GM21526 (cell line): ENCODE results near the gene LMBR1L.

Source experiments
- ATAC-seq: cut with Tn5 transposase; IDR thresholded peaks from one replicate; pipeline ENCODE4 v1.9.1; 2021; ENCODE audit warnings: moderate library complexity; ENCODE audit not compliant: unreplicated experiment, low FRiP score

The LMBR1L gene

DNA sequence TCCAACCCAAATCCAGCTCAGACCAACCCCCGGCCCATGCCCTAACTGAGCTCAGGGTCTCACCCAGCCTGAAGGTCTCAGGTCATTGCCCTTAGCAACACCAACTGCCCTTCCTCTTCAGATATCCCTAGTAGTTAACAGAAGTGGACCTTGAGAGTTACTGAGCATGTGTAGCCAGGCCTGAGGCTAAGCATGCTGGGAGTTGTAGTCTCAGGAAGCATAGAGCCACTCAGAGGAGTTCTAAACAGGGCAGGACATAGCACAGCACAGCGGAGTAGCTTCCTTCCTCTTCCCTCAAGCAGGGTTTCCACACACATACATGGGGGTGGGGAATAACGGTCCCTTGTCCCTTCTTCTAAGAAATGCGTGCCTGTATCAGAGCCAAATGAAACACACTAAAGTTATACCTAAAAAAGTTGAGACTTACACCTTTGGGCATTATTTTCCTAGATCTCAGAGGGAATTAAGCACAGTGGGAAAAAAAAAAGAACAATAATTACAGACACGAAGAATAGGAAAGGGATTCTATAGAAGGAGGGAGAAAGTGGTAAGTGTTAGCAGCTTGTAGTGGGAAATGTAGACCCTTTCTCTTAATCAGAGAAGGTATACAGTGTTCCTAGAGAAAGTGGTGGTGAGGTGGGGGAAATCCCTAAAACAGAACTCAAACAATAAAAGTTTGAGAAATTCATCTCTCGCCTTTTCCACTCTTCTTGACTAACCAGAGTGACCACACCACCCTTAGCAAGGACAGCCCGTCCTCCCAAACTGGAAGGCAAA, 54.5 kb downstream of the LMBR1L start:
- peak; percentile 52 for ATAC-seq

DNA sequence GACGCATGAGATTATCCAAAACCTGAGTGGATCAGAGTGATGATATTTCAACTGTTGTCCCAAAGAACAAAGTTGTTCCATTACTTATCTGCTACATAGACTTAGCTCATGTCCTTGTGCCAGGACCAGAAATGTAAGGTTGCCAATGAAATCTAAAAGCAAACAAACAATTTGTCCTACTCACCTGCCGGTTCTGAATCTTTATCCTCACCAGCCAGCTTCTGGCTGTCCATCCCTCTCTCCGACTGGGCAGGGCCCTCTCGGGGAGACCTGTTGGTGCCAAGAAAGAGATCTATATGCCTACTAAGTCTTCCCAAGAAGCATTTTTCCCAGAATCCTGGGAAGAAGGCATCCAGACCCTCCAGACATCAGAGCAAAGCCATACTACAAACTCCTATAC, 55.6 kb downstream of the LMBR1L start:
- ATAC-seq, result no peak

DNA sequence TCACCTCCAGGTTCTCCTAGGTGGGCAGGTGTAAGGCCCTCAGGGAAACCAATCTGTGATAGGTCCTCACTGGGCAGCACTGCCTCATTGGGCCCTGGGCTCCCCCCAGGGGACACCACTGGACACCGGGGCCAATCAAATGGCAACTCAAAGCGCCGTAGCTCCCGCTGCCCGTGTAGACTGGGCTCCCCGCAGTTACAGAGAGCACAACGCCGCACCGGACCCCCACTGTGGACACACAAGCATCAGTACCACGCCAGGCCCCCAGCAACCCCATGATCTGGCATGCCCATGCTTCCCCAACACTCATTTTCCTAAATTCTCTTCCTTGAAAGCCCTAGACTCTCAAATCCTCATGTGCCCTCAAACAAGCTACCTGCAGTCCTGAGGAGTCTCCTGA, 56.1 kb downstream of the LMBR1L start:
- ATAC-seq, result no peak

DNA sequence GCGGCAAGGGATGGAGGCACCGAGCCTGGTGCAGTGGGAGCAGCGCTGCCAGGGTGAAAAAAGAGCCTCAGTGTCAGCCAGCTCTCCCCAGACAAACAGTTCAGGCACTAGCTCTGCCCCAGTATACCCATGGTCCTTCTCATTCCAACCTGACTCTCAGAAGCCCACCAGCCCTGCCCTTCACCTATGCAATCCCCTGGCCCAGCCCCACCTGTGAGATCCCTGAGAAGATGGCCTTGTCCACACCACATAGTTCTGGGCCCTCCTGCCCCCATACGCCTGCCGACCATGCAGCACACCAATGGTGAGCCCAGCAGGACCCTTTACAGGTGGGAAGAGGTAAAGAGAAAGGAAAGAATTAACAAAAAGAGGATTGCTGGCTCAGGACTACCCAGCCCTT, 56.6 kb downstream of the LMBR1L start:
- no peak for ATAC-seq

DNA sequence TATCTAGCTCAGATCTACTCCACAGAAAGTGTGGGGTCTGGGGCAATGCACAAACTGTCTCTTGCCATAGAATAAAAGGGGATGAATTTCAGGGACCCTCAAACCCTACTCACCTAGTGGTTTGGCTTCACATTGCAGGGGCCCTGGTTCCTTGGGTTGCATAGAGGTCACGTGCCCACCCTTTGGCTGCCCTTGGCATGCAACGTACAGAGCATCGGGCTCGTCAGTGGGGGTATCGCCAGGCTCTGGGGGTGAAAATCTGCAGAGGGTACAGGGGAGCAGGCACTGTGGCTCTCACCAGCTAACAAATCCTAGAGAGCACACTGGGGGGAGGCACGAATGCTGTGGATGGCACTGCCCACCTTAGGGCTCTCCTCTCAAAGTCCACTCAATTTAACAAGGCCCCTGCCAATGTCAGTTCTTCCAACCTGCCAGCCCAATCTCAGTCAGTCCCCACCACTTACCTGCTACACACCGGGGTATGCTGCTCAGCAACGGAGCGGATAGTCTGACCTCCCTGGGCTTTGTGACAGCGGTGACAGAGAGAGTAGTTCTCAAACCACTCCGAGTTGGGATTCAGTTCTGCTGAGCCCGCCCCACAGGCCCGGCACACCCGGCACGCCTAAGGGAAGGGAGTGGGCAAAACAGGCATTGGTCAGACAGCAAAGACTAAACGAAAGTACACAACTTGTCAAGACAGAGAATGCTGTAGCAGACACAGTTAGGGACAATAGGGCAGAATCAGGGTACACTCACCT, 58.0 kb downstream of the LMBR1L start:
- ATAC-seq, result no peak

DNA sequence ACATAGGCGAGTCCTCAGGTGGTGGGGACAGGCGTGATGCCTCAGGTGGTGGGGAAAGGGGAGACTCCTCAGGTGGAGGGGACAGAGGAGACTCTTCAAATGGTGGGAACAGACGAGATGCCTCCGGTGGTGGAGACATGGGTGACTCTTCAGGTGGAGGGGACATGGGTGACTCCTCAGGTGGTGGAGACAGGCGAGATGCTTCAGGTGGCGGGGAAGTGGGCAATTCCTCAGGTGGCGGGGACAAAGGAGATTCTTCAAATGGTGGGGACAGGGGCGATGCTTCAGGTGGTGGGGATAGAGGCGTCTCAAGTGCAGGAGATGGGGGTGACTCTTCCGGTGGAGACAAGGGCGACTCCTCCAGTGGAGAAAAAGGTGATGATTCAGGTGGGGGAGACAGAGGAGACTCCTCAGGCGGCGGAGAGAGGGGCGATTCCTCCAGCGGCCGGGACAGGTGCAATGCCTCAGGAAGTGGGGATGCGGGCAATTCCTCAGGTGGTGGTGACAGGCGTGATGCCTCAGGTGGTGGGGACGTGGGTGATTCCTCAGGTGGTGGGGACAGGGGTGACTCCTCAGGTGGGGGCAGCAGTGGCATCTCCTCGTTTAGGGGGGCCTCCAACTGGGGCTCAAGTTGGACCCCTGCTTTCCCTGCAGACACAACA, 58.7 kb downstream of the LMBR1L start:
- ATAC-seq, result no peak

DNA sequence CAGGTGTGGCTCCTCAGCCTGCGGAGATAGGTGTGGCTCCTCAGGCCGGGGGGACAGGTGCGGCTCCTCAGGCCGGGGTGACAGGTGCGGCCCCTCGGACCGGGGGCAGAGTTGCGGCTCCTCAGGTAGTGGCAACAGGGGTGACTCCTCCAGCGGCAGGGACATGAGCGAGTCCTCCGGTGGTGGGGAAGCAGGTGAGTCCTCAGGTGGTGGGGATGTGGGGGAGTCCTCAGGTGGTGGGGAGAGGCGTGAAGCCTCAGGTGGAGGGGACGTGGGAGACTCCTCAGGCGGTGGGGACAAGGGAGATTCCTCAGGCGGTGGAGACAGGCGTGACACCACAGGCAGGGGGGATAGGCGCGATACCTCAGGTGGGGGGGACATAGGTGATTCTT, 59.3 kb downstream of the LMBR1L start:
- no peak for ATAC-seq

DNA sequence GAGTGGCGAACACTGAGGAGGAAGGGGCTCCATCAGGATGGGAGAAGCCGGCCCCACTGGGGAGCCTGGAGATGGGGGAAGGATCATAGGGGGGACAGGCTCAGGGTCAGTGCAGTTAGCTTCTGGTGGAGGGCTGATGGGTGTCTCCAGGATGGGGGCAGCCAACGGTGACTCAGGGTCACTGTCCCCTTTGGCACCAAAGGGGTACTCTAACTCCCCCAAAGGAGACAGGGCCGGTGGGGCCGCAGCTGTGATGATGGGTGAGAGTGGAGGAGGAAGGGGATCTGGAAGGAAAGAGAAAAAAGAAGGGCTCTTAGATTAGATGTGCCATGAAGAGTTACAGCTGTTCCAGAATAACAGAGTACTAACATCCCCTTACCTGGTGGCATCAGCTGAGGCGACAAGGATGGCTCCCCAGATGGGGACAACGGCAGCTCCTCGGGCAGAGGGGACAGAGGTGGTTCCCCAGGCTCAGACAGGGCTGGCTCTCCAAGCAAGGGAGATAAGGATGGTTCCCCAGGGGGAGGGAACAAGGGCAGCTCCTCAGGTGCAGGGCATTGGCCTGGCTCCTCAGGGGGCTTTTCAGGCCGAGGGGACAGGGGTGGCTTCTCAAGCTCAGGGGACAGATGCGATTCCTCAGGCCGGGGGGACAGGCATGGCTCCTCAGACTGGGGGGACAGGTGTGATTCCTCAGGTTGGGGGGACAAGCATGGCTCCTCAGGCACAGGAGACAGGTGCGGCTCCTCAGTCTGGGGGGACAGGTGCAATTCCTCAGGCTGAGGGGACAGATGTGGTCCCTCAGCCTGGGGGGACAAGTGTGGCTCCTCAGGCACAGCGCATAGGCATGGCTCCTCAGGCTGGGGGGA, 59.9 kb downstream of the LMBR1L start:
- no peak for ATAC-seq

DNA sequence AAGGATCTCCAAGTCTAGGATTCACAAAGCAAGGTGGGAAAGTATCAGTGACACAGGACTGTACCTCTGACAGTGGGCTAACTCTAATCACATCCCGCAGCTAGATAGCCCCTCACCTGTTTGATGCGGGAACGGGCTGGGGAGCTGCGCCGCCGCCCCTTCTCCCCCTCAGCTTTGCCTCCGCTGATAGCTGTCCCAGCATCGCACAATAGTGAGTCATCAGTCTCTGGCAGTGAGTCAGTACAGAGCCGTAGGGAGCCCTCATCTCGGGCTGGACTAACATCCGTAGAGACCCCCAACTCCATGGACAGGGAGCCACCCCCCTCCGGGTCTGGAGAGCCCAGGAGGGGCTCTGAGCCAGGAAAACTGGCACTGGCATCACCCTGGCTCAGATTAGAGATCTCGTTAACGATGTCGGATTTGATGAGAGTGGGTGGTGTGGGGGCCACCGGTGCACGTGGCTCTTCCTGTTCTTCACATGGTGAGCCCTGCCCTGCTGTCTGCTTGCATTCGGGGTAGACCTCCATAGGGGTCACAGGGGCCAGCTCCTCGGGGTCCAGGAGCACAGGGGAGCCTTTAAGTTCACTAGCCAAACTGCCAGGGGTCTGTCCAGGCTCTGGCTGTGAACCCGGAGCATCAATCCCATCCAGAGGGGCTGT, 61.0 kb downstream of the LMBR1L start:
- ATAC-seq, result no peak

DNA sequence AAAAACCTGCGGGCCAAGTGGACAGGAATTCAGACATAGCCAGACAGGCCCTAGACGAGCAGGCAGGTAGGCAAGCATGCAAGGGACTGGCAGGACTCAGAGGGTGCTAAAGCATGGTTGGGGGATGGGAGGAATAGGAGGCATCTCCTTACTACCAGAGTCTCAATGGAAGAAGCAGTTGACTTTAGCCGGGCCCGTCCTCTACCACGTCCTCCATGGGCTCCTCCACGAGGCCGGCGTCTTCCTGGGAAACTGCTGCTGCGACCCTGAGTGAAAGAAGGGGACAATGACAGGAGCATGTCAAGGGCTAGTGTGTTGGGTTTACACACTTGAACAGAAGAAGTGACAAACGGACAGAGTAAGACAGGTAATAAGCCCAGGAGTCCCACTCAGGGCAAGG, 61.7 kb downstream of the LMBR1L start:
- ATAC-seq, result no peak
